Endothelial cell of umbilical vein (primary cell): ENCODE results near the gene EIF2B2.

ENCODE experiments used
- EZH2 ChIP-seq: IDR thresholded peaks from 2 replicates; pipeline ENCODE4 v1.6.1; 2012; ENCODE audit warnings: borderline replicate concordance, low read depth, mild to moderate bottlenecking, moderate library complexity, low read length, inconsistent platforms; ENCODE audit not compliant: severe bottlenecking
- FOS ChIP-seq: IDR thresholded peaks from 2 replicates; pipeline ENCODE4 v1.6.1; 2011; ENCODE audit warnings: mild to moderate bottlenecking, low read length, moderate library complexity, borderline replicate concordance; ENCODE audit not compliant: insufficient read depth
- JUN ChIP-seq: IDR thresholded peaks from 2 replicates; pipeline ENCODE4 v1.6.1; 2011; ENCODE audit warnings: borderline replicate concordance, low read depth; ENCODE audit not compliant: insufficient read length, insufficient read depth
- POLR2A ChIP-seq: IDR thresholded peaks from 2 replicates; pipeline ENCODE4 v1.6.1; 2012; ENCODE audit warnings: low read depth, mild to moderate bottlenecking, control low read depth, low read length
- POLR2AphosphoS5 ChIP-seq: IDR thresholded peaks from 2 replicates; pipeline ENCODE4 v1.6.1; 2012; ENCODE audit warnings: low read depth, mild to moderate bottlenecking, control low read depth, low read length, moderate library complexity; ENCODE audit not compliant: insufficient read depth
- TF ChIP-seq, protein P1 (sequence below), 2 donors: IDR thresholded peaks; 1 replicate in 1 of 2; 2 replicates in 1 of 2; pipeline ENCODE4 v1.5.1; 2011; ENCODE audit warnings: low read length in 2 of 2, mild to moderate bottlenecking in 2 of 2, moderate library complexity in 2 of 2, control low read depth in 1 of 2, inconsistent platforms in 1 of 2, low read depth in 1 of 2; ENCODE audit not compliant: insufficient read depth in 1 of 2; ENCODE audit errors: extremely low read depth in 1 of 2
- TF ChIP-seq, protein P2 (sequence below): IDR thresholded peaks from 2 replicates; pipeline ENCODE4 v1.6.1; 2011; ENCODE audit not compliant: insufficient read depth, insufficient read length

DNA sequence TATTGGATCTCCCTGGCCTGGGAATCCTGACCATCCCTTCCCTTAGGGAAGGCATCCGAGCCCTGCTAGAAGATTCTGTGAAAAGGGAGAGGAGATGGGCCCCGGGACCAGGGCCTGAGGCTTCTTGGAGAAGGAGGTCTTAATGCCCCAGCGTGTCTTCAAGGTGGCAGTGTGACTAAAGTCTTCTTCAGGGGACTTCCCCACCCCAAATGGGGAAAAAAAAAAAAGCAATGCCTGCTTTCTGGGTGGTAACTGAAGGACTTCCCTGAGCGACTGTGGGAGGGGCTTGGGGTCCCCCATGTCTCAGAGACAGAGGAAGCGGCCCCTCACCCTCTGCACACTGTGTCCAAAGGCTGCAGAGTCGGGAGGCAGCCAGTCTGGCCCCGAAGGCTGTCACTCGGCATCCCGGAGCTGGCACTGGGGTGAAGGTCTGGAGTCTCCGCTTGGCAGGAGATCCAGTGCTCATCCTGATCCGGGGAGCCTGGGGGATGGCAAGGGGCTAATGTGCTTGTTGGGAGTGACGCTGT is 39.5 kb upstream of the EIF2B2 start:
- TF ChIP-seq EZH2 = no peak
- TF ChIP-seq, protein P1, sequence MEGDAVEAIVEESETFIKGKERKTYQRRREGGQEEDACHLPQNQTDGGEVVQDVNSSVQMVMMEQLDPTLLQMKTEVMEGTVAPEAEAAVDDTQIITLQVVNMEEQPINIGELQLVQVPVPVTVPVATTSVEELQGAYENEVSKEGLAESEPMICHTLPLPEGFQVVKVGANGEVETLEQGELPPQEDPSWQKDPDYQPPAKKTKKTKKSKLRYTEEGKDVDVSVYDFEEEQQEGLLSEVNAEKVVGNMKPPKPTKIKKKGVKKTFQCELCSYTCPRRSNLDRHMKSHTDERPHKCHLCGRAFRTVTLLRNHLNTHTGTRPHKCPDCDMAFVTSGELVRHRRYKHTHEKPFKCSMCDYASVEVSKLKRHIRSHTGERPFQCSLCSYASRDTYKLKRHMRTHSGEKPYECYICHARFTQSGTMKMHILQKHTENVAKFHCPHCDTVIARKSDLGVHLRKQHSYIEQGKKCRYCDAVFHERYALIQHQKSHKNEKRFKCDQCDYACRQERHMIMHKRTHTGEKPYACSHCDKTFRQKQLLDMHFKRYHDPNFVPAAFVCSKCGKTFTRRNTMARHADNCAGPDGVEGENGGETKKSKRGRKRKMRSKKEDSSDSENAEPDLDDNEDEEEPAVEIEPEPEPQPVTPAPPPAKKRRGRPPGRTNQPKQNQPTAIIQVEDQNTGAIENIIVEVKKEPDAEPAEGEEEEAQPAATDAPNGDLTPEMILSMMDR (IDR thresholded peaks at IDR 0.05; ENCODE audit: extremely low read depth in 1 of 2, insufficient read depth in 1 of 2, low read depth in 1 of 2, low read length in 2 of 2) = no peak
- TF ChIP-seq POLR2AphosphoS5 = no peak
- TF ChIP-seq POLR2A = no peak
- TF ChIP-seq JUN = no peak
- no peak for TF ChIP-seq FOS
- TF ChIP-seq, protein P2, sequence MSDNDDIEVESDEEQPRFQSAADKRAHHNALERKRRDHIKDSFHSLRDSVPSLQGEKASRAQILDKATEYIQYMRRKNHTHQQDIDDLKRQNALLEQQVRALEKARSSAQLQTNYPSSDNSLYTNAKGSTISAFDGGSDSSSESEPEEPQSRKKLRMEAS = no peak
